Erythroblast (primary cell): ENCODE measurements around the gene MMUT.

ENCODE experiments used
- GATA1 ChIP-seq: IDR thresholded peaks from 2 replicates; pipeline ENCODE4 v1.6.1; 2011; ENCODE audit warnings: low read depth, mild to moderate bottlenecking, control low read depth, low read length, moderate library complexity
- POLR2A ChIP-seq: IDR thresholded peaks from 2 replicates; pipeline ENCODE4 v1.6.1; 2011; ENCODE audit warnings: mild to moderate bottlenecking, low read length

DNA sequence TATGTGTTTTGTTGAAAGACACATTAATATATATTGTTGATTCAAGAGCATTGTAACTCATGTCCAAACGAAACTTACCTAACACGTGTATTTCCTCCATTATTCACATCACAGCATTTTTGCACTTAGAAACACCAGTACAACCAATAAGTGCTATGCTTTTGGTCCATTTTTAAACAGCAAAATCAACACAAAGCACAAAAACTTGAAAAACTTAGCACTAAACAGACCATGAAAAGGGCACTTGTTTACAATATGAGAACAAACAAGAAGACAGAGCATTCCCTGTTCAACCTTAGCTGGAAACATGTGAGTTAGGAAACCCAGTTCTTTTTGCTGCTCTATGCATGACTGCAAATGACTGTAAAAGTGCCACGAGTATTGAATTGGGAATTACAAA, 46.3 kb upstream of the MMUT start:
- no peak for TF ChIP-seq POLR2A
- TF ChIP-seq GATA1: no peak
